ENCODE data around the gene TBX3.

TBX3 gene

DNA sequence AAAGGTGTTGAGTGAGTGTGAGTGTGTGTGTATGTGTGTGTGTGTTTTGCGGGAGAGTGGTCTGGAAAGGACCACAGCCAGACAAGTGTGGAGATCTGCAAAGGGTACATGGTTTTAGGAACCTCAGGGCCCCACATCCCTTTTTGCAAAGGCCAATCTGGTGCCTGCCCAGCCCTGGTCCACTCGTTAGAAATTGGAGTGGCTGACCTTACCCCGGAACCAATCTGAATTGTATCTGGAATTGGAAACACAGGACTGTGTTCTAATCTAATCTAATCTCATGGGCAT is 11.3 kb upstream of the TBX3 start:
- no peak for DNase-seq

DNA sequence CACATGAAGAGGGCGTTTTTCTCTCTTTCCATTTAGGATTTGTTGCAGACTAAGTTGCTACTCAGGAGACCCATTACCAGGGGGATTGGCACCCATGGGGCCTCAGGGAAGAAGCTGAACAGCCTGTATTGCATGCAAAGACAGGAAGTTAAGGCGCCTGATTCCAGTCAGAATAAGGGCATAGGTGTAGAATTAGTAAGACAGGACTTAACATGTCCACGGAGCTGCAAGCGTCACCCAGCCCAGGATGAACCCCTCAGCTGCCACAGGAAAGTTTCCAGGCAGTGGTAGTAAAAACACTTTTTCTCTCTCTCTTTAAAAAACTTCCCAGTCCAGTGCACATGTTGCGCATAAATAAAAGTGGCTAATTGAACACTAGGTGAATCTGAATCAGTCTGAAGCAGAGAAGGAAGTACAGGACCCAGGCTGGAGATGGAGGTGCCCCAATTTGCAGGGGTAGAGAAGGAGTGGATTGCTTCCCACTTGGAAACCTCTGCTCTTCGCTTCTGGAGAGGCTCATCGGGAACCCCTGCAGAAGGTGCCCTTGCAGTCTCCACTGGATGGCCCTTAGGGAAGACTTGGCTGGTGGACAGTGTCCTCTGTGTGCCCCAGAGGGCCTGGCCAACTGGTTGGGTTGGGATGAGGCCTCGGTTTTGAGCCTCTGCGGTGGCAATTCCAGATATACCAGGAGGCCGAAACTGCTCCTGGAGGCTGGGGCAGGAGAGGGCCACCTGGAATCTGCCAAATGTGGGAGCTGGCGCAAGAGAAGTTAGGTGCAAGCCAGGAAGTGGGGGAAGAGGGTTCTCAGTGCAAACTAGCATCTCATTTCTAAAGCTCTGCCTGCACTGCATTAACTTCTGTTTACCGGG is 10.7 kb upstream of the TBX3 start:
- DNase-seq = no peak

DNA sequence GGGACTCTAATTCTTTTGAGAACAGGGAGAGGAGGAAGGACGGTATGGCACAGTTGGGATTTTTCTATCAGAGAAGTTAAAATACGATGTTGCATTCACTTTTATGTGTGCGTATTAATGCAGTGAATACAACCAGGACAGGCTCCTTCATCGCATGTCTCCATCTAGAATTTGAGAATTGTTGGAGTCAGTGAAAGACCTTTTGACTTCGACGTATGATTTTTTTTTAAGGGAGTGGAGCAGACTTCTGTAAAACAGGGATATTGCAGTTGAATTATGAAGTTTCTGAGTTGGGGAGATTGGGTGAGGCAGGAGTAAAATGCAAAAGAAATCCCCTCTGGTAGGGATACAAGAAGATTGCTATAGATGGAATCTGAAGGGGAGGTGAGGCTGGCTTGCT is 9.6 kb upstream of the TBX3 start:
- no peak for DNase-seq

DNA sequence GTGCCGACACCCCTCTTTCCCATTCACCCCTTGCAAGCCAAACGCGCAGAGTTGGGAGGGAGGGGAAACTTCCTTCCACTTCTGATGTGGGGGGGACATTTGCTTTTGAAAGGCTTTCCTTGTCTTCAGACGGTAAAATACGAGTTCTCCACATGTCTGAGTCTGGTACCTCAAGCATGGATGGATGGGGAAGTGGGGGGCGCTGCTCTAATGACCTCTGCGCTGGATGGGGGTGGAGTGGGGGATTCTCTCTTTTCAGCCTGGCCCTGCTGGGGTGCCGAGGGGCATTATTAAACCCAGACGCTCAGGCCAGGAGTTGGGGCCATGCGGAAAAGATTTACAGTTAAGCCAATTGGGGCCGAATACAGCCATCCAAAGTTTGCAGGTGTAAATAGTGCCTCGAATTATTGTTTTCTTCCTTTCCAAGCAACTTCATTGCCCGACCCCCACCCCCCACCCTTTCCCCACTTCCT is 9.1 kb upstream of the TBX3 start:
- no peak for DNase-seq

GRCh38 chr12:114692186-114693058 is 8.4 kb upstream of the TBX3 start:
- no peak for DNase-seq

DNA sequence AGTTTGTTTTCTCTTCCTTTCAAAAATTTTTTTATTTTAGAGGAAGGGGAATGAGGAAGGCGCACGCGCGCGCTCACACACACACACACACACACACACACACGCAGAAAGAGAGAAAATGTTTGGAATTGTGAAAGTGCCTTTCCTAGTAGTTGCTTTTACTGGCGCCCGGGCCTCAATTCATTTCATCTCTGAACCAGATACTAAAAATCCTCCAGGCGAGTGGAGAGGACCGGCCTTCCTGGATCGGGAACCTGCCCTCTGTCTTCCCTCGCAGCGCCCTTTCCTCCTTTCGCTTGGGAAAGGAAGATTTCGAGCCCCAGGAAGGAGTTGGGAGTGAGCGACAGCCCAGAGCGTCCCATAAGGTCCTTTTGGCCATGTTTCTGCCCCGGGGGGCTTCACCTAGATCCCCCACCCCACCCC is 7.8 kb upstream of the TBX3 start:
- DNase-seq = no peak

- DNase-seq = no peak
Observed at GRCh38 chr12:114691196-114691595, 7.2 kb upstream of the TBX3 start.

DNA sequence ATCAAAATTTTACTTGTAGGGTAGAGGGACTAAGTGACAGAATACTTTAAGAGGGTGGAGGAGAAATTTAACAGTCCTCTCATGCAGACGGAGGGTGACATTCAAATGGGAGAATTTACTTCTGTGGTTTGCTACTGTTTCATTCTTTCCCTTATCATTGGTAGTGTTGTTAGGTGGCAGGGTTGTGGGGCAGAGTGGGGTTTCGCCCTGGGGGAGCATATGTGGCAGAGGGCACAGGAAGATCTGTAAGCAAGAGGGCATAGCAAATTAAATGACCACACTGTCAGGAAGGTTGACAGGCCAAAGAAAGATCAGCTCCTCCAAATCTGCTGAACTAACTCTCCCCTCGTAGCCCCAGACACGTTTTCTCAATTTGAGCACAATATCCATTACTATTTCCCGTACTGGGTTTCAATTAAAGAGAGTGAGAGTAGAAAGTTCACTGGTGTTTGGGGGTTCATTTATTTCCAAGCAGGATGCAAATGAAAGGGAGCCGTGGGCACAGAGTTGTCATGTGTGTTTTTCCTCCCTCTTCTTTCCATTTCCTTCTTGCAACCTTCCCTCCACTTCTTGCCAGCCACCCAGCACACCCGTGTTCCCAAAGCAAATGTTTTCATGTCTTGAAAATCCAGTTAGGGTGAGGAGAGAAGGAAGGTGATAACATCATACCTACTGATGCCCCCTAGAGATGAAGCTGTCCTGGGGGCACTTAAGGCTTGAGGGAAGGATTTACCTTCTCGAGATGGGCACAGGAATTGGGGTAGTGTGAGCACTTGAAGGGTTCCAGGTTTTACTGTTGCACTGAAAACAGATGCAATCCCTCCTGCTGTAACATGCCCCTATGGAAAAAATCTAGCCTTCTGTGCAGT is 6.5 kb upstream of the TBX3 start:
- DNase-seq = no peak

DNA sequence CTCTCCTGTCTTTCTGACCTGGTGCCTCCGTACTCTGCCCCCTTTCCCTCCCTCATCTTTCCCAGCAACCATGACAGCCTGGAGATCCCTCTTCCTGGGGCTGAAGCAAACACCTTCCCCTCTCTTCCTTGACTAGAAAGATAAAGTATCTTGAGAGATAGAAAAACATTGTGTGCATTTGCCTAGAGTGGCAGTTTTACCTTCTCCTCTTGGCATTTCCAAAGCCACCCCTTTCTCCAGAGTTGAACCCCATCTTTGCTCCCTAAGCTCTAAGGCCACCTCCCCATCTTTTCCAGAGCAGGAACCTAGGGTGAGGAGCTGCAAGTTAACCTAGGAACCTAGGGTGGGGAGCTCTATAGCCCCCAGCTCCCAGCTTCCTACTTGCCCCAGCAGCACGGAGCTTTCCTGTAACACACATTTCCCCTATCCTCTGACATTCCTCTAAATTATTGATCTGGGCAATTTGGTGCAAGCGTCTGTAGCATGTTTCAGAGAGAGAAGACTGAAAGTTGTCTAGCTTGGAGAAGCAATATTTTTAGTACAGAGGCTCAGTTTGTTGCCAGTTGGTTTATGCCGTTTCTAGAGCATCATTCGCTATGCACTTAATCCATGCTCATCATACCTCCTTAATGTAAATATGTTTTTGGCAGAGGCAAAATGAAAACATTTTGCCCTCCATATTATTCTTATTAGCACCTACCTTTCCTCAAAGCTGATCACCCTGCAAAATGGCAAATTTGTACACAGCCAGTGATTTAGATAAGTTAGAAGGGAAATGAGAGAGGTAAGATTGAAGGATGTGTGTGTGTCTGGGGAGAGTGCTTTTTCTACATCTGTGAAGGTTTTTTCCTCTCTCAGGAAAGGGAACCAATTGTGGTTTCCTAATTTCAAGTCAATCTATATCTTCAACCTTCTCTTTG is 5.4 kb upstream of the TBX3 start:
- DNase-seq = no peak

DNA sequence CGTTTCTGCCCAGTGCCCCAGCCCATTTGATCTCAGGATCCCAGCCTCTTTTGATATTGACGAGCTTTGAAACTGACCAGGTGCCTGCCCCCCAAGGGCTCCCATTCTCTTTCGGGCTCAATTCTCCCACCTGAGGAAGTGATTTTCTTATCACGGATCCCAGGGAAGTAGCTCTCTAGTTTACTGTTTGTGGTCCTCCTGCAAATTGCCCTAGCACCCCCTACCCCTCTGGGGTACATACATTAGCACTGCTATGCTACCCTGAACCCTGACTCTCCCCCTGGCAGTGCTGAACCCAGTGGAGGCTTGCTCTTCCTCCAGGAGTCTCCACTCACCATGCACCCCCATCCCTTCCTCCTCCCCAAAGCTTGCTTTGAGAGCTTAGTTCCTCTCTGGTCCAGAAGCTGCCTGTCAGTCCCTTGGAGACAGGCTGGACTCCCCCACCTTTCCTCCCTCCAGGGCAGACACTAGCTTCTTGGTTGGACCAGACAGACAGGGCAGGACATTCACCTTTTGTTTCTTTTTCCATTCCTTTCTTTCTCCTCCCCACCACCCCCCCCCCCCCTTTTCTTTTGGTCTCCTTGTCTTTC is 4.4 kb upstream of the TBX3 start:
- DNase-seq = no peak

GRCh38 chr12:114687802-114688201 is 3.8 kb upstream of the TBX3 start:
- DNase-seq = no peak

DNA sequence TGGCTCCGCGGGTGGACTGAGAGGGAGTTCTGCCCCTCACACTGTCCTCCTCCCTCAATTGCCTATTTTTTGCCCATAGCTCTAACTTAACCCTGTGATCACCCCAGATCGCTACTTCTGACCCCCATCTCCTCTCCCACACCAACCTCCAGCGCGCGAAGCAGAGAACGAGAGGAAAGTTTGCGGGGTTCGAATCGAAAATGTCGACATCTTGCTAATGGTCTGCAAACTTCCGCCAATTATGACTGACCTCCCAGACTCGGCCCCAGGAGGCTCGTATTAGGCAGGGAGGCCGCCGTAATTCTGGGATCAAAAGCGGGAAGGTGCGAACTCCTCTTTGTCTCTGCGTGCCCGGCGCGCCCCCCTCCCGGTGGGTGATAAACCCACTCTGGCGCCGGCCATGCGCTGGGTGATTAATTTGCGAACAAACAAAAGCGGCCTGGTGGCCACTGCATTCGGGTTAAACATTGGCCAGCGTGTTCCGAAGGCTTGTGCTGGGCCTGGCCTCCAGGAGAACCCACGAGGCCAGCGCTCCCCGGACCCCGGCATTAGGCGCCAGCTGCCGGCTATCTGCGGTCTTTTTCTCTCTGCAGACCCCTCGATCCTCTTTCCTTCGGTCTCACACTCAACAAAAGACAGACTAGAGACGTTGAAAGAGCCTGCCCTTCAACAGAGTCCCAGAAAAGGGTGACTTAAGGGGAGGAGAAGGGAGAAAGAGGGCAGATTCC is 3.0 kb upstream of the TBX3 start:
- no peak for DNase-seq

- DNase-seq = no peak
Observed at GRCh38 chr12:114686426-114686772, 2.4 kb upstream of the TBX3 start.

DNA sequence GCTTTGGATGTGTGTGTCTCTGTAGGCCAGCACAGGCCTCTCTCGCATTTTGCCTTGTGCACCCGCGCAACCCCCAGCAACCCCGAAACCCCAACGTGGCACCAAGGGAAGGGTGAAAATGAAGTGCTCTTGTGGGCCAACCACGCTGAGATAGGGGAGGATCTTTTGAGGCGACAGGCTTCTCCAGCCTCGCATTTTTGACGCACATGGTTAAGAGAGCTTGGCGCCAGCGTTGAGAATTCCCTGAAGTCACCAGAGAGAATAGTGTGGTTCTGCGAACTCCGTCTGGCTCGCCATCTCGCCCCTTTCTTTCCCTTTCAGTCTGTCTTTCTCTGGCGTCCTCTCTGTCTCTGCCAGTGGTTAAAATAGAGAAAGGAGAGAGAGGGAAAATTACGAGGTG is 1.9 kb upstream of the TBX3 start:
- no peak for DNase-seq

DNA sequence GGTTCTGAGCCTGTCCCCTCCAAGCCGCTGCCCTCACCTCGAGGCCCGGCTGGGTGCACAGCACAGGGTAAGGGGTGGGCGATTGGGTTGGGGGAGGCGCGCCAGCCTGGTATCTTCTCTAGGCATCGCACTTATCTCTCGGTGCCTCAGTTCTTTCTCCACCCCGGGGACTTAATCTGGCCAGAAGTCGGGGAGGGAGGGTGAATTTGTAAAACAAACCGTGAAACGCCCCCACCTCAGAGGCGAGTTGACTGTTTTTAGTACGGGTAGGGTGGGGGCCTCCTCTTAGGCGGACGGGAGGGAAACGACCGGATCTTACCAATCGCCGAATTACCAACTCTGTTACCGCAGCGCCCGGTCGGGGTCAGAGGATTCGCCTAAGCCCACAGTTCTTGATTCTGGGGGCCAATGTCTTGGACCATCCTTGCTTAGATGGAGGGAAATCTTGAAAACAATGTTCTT is 1.4 kb upstream of the TBX3 start:
- DNase-seq = no peak

DNA sequence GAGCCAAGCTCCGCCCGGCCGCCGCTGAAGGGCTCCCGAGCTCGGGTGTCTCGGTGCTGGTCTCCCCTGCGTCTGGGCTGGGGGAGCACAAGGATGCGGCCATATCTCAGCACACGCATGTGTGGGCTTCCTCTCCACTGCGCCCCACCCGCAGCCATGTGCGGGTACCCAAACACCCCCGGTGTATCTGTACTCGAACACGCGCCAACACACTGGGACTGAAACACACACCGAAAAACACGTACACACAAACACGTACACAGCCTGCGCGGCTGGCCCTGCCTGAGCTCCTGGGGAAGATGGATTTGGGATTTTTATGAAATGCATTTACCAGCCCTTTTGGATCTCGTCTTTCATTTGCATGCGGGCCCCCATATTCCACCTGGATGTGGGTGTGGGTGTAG is 897 bp upstream of the TBX3 start:
- DNase-seq = no peak

DNA sequence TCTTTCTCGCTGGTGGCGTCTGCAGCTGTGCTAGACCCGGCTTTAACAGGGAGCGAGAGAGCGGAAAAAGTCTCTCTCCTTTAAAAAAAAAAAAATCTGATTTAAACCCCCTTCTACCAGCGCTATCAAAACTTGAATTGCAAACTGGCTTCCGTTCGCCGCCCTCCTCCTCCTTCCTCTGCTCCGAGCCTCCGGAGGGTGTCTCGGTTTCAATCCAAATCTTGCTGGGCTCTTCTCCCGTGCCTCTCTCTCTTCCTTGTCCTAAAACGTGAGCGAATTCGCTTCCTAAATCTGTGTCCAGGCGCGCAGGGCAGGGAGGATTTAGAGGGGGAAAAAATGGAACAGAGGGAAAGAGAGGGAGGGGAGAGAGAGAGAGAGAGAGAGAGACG is 272 bp downstream of the TBX3 start:
- no peak for DNase-seq

GRCh38 chr12:114682785-114683708 is 928 bp downstream of the TBX3 start:
- DNase-seq = no peak

DNA sequence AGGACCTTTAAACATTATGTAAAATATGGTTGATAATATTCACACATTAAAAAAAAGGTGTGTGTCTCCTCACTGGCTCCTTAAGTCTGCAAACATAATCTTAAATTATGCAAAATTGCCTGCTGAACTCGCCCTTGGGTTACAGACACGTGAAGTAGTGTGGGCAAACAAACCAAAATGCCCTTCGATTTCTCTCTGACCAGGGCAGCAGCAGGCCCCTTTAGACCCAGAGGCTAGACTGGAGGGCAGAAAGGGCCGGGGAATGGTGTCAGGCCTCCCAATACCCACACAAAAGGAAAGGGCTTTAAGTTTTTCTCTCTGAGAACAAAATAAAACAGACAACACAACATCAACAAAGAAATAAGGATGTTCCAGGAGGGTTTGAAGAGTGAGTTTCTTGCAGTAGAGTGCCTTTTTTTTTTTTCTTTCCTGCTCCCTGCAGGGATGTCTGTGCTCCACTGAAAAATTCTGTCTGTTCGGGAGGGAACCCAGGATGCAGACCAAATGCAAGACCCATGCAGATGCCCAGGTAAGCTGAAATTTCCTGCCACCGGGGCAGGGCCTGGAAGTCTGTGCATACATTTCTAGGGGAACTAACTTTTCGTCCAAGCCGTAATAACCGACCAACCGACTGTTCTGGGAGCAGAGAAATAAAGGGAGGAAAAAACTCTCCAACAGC is 1.7 kb downstream of the TBX3 start:
- no peak for DNase-seq

All from CD4-positive, alpha-beta T cell treated with Interleukin-4 for 4 hours (primary cell).